Measurements from ENCODE around the gene IDH2.

IDH2 gene

GRCh38 chr15:90043530-90044010 is 58.7 kb downstream of the IDH2 start:
- DNase-seq (ENCODE audit: low spot score): no peak

- no peak for DNase-seq (ENCODE audit: low spot score)
Observed at GRCh38 chr15:90042766-90043529, 59.3 kb downstream of the IDH2 start.

GRCh38 chr15:90042356-90042755 is 59.9 kb downstream of the IDH2 start:
- no peak for DNase-seq (ENCODE audit: low spot score)

GRCh38 chr15:90040618-90041017 is 61.6 kb downstream of the IDH2 start:
- no peak for DNase-seq (ENCODE audit: low spot score)

GRCh38 chr15:90039996-90040395 is 62.3 kb downstream of the IDH2 start:
- DNase-seq (ENCODE audit: low spot score): no peak

GRCh38 chr15:90038632-90039095 is 63.6 kb downstream of the IDH2 start:
- no peak for DNase-seq (ENCODE audit: low spot score)

- DNase-seq (ENCODE audit: low spot score): no peak
Observed at GRCh38 chr15:90037961-90038631, 64.2 kb downstream of the IDH2 start.

- no peak for DNase-seq (ENCODE audit: low spot score)
Observed at GRCh38 chr15:90037511-90037860, 64.8 kb downstream of the IDH2 start.

- DNase-seq (ENCODE audit: low spot score): peak; percentile 44
Observed at GRCh38 chr15:90036806-90037510, 65.3 kb downstream of the IDH2 start.

- DNase-seq (ENCODE audit: low spot score): peak; percentile 33
Observed at GRCh38 chr15:90036343-90036742, 65.9 kb downstream of the IDH2 start.

- peak; percentile 47 for DNase-seq (ENCODE audit: low spot score)
Observed at GRCh38 chr15:90035840-90036230, 66.4 kb downstream of the IDH2 start.

GRCh38 chr15:90035095-90035839 is 67.0 kb downstream of the IDH2 start:
- peak; percentile 55 for DNase-seq (ENCODE audit: low spot score)

- no peak for DNase-seq (ENCODE audit: low spot score)
Observed at GRCh38 chr15:90033448-90033847, 68.8 kb downstream of the IDH2 start.
